KOPT-K1 (cell line): ENCODE measurements around the gene TNFRSF8.
"Not testable (repeated sequence)": the region's sequence is repeated elsewhere in the genome, so short reads cannot be mapped to it uniquely, and the experiment has no call there.

Source experiments
- H3K27ac ChIP-seq: fragments of 200-600 bp; sonication (generic); 2 replicates; pipeline ENCODE4 v1.5.1; 2016; ENCODE audit warnings: antibody characterized with exemption, mild to moderate bottlenecking, low read depth, low read length; ENCODE audit not compliant: poor library complexity, severe bottlenecking
- H3K36me3 ChIP-seq: fragments of 200-600 bp; sonication (generic); 2 replicates; pipeline ENCODE4 v1.5.1; 2017; ENCODE audit warnings: antibody characterized with exemption, mild to moderate bottlenecking, low read length, moderate library complexity; ENCODE audit not compliant: insufficient read depth
- H3K9me3 ChIP-seq: fragments of 200-600 bp; sonication (generic); 2 replicates; pipeline ENCODE4 v1.5.1; 2017; ENCODE audit warnings: antibody characterized with exemption, low read length, mild to moderate bottlenecking; ENCODE audit not compliant: insufficient read depth, poor library complexity, severe bottlenecking

Gene TNFRSF8

DNA sequence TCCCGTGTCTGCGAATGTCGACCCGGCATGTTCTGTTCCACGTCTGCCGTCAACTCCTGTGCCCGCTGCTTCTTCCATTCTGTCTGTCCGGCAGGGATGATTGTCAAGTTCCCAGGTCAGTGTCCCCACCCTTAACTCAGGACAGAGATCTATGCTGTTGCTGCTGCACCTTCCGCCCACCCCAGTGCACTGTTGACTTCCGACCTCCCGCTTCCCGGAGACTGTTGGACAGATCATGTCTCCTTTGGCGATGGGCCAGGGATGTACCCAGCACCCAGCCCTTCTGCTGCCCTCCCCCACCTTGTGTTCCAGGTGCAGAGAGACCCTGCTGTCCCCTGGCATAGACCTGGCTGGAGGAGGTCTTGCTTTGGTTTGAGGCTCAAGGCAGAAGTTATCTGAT lies 41.3 kb downstream of the TNFRSF8 start:
- Histone ChIP-seq H3K36me3 (peaks cover 9% of the 10 kb centered on the region; the same call in 1 of the 2 replicates), H3K9me3 (no peaks in the 10 kb centered on the region), H3K27ac (no peak overlapping the region)

DNA sequence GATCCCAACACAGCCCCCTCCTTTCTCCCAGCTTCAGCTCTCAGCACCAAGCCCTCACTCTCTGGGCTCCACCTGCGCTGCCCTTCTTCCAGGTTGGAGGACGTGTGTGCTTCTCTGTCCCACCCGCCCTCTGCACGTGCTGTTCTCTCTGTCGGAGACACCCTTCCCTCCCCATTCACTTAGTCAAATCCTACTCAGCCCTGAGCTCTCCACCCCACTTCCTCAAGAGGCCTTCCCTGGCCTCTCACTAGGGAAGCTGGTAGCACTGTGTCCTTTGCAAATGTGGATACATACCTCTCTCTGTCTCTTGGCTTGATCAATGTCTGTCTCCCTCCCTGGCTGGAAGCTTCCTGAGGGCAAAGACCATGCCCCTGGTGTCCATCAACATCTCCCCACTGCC lies 43.0 kb downstream of the TNFRSF8 start:
- H3K36me3 ChIP-seq: peaks cover 9% of the 10 kb centered on the region; the same call in 1 of the 2 replicates
- no peaks in the 10 kb centered on the region for H3K9me3 ChIP-seq
- H3K27ac ChIP-seq: no peak overlapping the region

DNA sequence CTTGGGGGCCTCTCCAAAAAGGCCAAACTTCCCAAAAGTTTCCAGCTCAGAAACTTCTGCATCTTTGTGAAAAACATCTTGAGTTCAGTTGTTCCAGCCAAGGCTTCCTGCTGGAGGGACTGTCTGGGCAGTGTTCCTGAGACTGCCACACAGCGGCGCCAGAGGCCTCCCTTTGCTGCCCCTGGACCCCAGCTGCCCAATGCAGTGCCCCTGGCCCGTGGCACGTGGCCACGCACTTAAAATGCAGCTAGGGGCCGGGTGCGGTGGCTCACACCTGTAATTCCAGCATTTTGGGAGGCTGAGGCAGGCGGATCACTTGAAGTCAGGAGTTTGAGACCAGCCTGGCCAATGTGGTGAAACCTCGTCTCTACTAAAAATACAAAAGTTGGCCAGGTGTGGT lies 43.8 kb downstream of the TNFRSF8 start:
- not testable (repeated sequence) for H3K27ac ChIP-seq, H3K36me3 ChIP-seq, H3K9me3 ChIP-seq

DNA sequence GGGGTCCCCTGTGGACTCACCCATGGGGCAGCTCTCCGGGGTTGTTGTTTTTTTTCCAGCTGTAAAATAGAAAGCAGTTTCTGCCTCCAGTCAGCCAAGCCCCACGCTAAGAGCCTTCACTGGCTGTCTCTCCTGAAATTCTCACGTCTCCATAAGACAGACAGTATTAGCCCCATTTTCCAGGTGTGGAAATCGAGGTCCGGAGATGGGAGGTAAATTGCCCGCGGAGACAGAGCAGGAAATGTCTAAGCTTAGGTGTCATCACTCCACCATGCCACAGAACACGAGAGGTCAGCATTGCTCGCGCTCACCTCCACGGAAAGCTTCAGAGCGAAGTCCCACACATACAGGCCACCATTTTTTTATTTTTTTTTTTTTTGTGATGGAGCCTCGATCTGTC lies 44.6 kb downstream of the TNFRSF8 start:
- Histone ChIP-seq H3K27ac (no peak overlapping the region), H3K9me3 (no peaks in the 10 kb centered on the region), H3K36me3 (peaks cover 9% of the 10 kb centered on the region; the same call in 1 of the 2 replicates)

DNA sequence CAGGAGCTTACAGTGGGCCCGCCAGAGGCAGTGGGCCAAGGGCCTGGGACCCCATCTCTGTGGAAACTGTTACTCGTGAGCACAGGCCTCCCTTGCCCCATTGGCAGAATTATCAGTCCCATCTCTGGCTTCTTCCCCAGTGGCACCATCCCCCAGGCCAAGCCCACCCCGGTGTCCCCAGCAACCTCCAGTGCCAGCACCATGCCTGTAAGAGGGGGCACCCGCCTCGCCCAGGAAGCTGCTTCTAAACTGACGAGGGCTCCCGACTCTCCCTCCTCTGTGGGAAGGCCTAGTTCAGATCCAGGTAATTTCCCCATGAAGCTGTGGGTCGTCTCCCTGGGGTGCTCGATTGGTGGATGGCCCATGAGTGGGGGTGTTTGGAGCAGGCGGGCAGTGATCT lies 46.8 kb downstream of the TNFRSF8 start:
- Histone ChIP-seq H3K27ac (no peak overlapping the region), H3K36me3 (peaks cover 2% of the 10 kb centered on the region; the same call in 1 of the 2 replicates), H3K9me3 (no peaks in the 10 kb centered on the region)

DNA sequence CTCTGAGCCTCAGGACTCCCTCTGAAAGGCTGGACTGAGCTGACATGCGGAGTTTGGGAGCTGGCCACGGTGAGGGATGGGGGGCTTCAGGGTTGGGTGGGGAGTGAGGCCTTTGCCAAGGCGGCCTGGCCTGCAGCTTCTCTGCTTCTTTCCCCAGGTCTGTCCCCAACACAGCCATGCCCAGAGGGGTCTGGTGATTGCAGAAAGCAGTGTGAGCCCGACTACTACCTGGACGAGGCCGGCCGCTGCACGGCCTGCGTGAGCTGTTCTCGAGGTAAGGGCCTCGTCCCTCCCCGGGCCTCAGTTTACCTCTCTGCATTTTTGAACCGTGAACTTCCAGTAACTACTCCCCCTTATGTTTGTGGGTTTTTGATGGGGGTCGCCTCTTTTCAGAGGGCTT lies 48.6 kb downstream of the TNFRSF8 start:
- peaks cover 11% of the 10 kb centered on the region; the same call in 1 of the 2 replicates for H3K36me3 ChIP-seq

DNA sequence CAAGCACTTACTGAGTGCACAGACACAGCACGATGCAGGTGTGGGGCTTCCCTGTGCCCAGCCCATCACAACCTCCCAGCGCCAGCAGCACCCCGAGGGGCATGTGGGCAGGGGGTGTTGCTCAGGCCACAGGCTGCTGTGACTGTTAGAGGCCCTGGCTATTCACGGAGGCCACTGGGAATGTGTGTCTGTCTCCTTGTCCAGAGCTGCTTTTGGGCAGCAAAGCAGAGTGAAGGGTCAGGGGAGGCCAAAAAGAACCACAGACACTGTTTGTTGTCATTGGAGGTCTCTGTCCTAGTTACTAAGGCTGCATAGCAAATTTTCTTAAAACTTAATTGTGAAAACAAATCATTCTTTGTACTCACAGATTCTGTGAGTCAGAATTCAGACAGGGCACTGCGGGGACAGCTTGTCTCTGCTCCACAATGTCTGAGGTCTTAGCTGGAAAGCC lies 49.6 kb downstream of the TNFRSF8 start:
- no peaks in the 10 kb centered on the region for H3K9me3 ChIP-seq
- no peak overlapping the region for H3K27ac ChIP-seq
- H3K36me3 ChIP-seq: peaks cover 18% of the 10 kb centered on the region; the same call in 1 of the 2 replicates

More for the DNA sequence above, 48.6 kb downstream of the TNFRSF8 start:
- Histone ChIP-seq H3K27ac (no peak overlapping the region), H3K9me3 (no peaks in the 10 kb centered on the region)

DNA sequence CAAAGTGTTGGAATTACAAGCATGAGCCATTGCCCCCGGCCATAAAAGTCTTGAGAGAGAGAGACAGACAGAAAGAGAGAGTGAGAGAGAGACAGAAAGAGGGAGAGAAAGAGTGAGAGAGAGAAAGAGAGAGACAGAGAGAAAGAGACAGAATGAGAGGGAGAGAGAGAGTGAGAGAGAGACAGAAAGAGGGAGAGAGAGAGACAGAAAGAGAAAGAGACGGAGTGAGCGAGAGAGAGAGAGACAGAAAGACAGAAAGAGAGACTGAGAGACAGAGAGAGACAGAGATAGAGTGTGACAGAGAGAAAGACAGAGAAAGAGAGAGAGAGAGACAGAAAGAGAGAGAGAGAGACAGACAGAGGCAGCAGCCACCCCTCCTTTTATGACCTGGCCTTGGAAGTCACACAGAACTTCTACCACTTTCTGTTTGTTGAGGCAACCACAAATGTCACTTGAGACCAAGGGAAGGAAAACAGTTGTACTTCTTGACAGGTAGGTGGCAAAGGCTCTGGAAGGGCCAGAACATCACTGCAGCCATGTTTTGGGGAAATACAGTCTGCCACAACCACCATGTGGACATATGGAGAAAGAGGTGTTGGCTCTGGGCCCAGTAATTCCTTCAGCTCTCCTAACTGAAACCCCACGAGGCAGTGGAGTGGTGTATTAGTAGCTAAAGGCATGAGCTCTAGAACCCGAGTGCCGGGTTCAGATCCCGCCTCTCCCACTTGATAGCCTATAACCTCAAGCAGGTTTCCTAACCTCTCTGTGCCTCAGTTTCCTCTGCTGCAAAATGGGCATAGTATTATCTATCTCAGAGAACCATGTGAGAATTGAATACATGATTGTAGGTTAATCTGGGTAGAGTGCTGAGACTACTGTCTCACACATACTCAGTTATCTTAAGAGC lies 50.6 kb downstream of the TNFRSF8 start:
- H3K27ac ChIP-seq: no peak overlapping the region
- no peaks in the 10 kb centered on the region for H3K9me3 ChIP-seq
- peaks cover 20% of the 10 kb centered on the region; the same call in 1 of the 2 replicates for H3K36me3 ChIP-seq

DNA sequence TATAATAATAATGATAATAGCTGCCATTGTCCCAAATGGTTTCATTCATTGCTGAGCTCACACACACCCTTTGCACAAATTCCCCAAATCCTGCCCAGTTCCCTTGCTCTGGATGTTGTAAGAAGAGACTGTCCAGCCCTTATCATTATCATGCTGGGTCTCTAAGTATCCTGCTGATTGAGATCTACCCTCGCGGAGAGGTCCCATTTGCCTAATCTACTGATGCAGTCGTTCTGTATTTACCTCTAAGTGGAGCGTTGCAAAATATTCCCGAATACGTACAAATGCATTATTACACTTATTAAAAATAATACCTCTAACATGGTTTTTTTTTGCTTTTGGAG lies 51.2 kb downstream of the TNFRSF8 start:
- no peaks in the 10 kb centered on the region for H3K9me3 ChIP-seq
- no peak overlapping the region for H3K27ac ChIP-seq
- peaks cover 24% of the 10 kb centered on the region; the same call in 1 of the 2 replicates for H3K36me3 ChIP-seq

DNA sequence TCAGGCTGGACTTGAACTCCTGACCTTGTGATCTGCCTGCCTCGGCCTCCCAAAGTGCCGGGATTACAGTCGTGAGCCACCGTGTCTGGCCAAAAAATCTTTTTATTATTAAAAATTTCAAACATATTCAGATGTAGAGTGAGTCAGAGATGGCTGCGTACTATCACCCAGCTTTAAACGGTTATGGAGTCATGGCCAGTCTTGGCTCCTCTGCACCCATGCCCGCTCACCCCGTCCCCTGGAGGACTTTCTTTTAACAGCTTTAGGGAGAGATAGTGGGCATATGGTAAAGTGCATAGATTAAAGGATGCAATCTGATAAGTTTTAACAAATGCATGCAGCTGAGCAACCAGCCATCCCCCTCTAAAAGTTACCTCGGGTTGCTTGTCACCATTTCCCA lies 51.8 kb downstream of the TNFRSF8 start:
- no peak overlapping the region for H3K27ac ChIP-seq
- H3K36me3 ChIP-seq: peaks cover 24% of the 10 kb centered on the region; the same call in 1 of the 2 replicates
- H3K9me3 ChIP-seq: no peaks in the 10 kb centered on the region

DNA sequence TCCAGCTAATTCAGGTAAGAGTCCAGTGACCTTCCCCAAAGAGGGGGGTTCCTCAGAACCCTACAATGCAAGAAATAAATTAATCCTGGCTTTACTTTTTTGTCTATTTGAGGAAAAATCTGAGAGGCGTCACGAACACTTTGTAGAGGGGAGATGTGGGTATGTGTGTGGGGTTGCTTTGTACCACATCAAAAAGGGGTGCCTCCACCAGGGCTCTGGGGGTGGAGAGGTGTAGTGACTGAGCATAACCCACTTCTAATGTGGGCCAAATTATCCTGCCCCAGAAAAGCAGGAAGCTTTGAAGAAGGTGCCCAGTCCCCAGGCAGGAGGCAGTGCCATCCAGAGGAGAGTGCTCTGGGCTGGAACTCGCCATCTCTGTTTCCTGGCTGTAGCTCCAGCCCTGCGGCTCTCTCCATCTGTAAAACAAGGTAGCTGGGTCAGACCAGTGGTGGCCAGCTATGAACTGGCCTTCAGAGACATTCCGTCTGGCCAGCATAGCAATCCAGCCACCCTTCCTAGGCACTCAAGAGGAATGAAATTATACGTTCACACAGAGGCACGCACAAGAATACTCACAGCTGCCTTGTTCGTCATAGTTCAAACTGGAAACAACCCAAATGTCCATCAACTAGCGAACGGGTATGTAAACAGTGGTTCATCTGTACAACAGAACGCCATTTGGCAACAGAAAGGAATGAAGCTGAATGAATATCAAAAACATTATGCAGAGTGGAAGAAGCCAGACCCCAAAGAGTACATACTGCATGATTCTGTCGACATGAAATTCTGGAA lies 58.3 kb downstream of the TNFRSF8 start:
- Histone ChIP-seq H3K9me3 (no peaks in the 10 kb centered on the region), H3K27ac (no peak overlapping the region), H3K36me3 (peaks cover 18% of the 10 kb centered on the region; the same call in 1 of the 2 replicates)

DNA sequence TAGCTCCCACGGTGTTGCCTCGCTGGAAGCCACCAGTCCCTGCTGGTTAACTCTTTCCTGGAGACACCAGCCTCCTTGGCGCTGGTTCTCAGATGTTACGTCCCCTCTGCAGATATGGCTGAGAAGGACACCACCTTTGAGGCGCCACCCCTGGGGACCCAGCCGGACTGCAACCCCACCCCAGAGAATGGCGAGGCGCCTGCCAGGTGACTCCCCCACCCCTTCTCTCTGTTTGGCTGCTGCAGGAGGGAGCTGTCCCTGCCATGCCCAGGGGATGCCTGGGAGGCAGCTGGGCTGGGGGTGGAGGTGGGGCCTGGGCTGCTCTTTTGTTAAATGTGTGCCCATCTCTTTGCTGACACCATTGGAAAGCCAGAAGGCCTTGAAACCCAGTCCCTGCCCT lies 60.1 kb downstream of the TNFRSF8 start:
- H3K27ac ChIP-seq: no peak overlapping the region
- H3K36me3 ChIP-seq: peaks cover 11% of the 10 kb centered on the region; the same call in 1 of the 2 replicates
- H3K9me3 ChIP-seq: no peaks in the 10 kb centered on the region

DNA sequence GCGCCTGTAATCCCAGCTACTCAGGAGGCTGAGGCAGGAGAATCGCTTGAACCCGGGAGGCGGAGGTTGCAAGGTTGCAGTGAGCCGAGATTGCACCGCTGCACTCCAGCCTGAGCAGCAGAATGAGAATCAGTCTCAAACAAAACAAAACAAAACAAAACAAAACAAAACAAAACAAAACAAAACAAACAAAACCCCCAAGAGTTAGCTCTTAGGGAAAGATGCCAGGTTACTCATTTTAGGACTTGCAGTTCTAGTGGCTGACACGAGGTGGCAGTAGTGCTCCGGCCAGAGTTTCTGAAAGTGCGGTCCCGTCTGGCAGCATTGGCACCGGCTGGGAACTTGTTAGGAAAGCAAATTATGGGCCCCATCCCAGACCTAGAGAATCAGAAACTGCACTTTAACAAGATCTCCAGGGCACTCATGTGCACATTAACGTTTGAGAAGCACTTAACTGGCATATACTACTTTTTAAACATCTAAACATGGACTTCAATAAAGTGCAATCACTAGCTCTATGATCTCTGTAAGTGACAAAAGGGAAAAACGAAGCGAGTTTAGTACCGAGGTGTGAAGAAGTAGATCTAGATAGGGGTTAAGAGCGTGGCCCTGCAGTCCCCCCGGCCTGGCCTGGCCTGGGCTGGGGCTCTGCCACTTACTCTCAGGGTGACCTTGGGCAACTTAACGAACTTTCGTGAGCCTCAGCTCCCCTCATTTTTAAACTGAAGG lies 61.8 kb downstream of the TNFRSF8 start:
- no peak overlapping the region for H3K27ac ChIP-seq
- peaks cover 11% of the 10 kb centered on the region; the same call in 1 of the 2 replicates for H3K36me3 ChIP-seq
- H3K9me3 ChIP-seq: no peaks in the 10 kb centered on the region

DNA sequence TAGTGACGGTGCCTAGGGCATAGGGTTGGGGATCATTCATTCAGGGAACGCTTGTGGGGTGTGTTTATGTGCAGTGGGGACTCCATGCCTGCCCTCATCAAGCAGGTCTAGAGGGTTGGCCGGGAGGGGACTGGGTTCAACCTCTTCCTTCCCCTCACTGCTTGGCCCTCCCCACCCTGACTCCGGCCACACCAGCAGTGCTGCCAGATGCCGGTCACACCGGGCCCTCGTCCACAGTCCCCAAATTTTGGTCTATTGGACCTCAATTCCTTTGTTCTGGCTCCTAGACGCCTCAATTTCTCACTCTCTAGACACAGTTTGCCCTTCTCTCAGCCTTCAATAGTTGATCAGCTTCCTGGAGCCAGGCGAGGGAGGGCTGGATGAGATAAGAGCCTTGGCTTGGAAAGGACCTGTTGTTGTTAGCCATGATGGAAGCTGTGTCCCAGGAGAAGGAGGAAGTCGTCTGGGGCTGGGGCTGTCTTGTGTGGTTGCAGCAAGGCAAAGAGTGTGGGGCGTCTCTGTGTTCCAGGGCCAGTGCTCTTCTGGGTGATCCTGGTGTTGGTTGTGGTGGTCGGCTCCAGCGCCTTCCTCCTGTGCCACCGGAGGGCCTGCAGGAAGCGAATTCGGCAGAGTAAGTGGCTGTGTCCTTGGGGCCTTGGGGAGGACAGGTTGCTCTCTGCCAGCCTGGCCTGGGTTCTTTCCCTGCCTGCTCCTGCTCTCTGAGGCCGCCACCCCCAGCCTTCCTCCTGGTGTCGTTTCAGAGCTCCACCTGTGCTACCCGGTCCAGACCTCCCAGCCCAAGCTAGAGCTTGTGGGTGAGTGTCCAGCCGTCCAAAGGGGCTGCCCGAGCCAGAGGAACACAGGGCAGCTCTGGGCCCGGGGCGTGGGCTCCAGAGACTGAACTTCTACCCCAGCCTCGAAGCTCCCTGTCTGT lies 62.6 kb downstream of the TNFRSF8 start:
- H3K36me3 ChIP-seq: peaks cover 9% of the 10 kb centered on the region; the same call in 1 of the 2 replicates
- no peak overlapping the region for H3K27ac ChIP-seq

More for the DNA sequence above, 62.6 kb downstream of the TNFRSF8 start:
- no peaks in the 10 kb centered on the region for H3K9me3 ChIP-seq
